Astrocyte of the spinal cord (primary cell): ENCODE measurements around the gene CERT1.

Source experiments
- DNase-seq: peaks from one replicate; pipeline ENCODE4 v3.0.0; 2011; ENCODE audit warnings: low read depth, low spot score
- H3K4me3 ChIP-seq: 2 replicates; pipeline ENCODE4 v1.5.1; 2011; ENCODE audit warnings: low read depth, mild to moderate bottlenecking, low read length, moderate library complexity
- CTCF ChIP-seq: IDR thresholded peaks from 2 replicates; pipeline ENCODE4 v1.5.1; 2012; ENCODE audit warnings: low read depth, mild to moderate bottlenecking, low read length, inconsistent platforms
- in situ Hi-C: cut with HindIII; loops from 2 replicates; pipeline ENCODE4 v1.10.0; 2017; ENCODE audit warnings: low sequenced_read_pairs

The CERT1 gene

DNA sequence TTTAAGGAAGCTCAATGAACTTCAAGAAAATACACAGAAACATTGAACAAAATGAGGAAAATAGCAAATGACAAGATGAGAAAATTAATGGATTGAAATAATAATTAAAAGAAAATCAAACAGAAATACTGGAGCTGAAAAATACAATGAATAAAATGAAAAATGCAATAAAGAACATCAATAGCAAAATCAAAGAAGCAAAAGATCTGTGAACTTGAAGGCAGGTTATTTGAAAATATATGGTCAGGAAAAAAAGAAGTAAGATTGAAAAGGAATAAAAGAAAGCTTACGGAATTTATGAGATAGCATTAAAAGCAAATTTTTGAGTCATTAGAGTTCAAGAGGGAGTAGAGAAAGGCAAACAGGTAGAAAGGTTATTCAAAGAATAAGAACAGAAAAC is 42.4 kb downstream of the CERT1 start:
- TF ChIP-seq CTCF = no peak
- no peak overlapping the region for H3K4me3 ChIP-seq
- in situ Hi-C loops = no loop called here
- no peak for DNase-seq

GRCh38 chr5:75468593-75468992 is 42.8 kb downstream of the CERT1 start:
- H3K4me3 ChIP-seq = no peak overlapping the region
- in situ Hi-C loops = no loop called here
- no peak for DNase-seq
- no peak for TF ChIP-seq CTCF

DNA sequence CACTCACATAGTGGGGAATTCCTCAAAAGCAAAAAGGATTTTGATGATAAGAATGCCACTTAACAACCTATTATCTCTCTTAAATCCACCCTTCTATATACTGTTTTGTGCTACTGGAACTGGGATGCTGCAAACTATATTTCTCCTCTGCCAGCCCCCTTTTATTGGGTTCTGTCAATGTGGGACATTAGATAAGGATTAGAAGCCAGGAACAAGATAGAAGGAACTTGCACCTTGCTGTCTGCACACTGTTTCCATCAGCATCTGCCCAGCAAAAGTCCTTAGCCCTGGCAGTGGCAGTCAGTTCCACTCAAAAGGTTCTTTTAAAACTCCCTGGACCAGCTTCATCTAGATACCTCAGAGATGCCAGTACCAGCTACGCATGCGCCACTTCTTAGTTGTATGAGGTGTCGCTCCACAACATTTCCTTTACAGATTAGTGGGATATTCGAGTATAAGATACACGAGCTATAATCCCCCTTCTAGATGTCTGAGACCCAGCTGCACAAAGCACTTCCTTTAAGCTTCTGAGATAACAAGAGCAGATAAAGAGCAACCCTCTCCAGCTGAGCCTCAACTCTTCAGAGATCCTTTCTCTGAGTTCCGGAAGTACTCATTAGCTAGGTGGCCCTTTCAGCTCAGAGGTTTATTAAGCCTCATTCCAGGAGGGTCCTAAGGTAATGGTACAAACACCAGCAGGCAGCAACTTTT is 45.3 kb downstream of the CERT1 start:
- no peak overlapping the region for H3K4me3 ChIP-seq
- TF ChIP-seq CTCF = no peak
- in situ Hi-C loops = no loop called here
- DNase-seq = no peak

- peak; percentile 90 for DNase-seq
- no peak for TF ChIP-seq CTCF
- in situ Hi-C loops = no loop called here
- H3K4me3 ChIP-seq = no peak overlapping the region
These were observed 45.9 kb downstream of the CERT1 start for GRCh38 chr5:75465480-75465879.

- in situ Hi-C loops = no loop called here
- no peak for DNase-seq
- H3K4me3 ChIP-seq = no peak overlapping the region
- no peak for TF ChIP-seq CTCF
These were observed 47.7 kb downstream of the CERT1 start for GRCh38 chr5:75463726-75464125.

DNA sequence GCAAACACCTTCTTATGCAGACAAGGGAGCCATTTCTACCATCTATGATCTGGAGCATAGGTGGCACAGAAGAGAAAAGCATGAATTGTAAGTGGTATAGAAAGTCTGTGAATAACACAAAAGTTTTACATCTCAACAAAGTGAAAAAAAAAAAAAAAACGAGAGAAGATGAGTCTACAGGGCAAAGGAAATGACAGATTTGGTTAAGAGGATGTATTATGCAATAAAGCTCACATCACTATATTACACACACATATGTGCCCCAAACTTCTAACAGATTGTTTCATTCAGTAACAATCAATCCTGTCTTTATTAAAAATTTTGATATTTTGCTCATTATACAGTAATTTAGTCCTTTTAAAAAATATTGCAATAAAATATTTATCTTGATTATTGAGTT is 49.8 kb downstream of the CERT1 start:
- no peak for DNase-seq
- no peak overlapping the region for H3K4me3 ChIP-seq
- no peak for TF ChIP-seq CTCF
- in situ Hi-C loops = no loop called here
